Loucy (cell line): ENCODE results near the gene POMT1.

Source experiments
- H2AFZ ChIP-seq: fragments of 200-600 bp; sonication (generic); 2 replicates; pipeline ENCODE4 v1.6.0; 2016; ENCODE audit warnings: antibody characterized with exemption, mild to moderate bottlenecking, low read length, moderate library complexity
- H3F3A ChIP-seq: fragments of 200-600 bp; 2 replicates; pipeline ENCODE4 v1.6.0; 2016; ENCODE audit warnings: antibody characterized with exemption, low read depth, mild to moderate bottlenecking
- H3K27me3 ChIP-seq: fragments of 200-600 bp; sonication (generic); 2 replicates; pipeline ENCODE4 v1.6.1; 2014; ENCODE audit warnings: low read length, mild to moderate bottlenecking; ENCODE audit not compliant: insufficient read depth, poor library complexity, severe bottlenecking
- H3K36me3 ChIP-seq: fragments of 200-600 bp; sonication (generic); 2 replicates; pipeline ENCODE4 v1.6.1; 2016; ENCODE audit warnings: low read length; ENCODE audit not compliant: insufficient read depth
- H3K4me1 ChIP-seq: fragments of 200-600 bp; sonication (generic); 2 replicates; pipeline ENCODE4 v1.5.1; 2014; ENCODE audit warnings: low read length, mild to moderate bottlenecking; ENCODE audit not compliant: insufficient read depth, poor library complexity, severe bottlenecking
- H3K4me2 ChIP-seq: fragments of 200-600 bp; sonication (generic); 2 replicates; pipeline ENCODE4 v1.6.0; 2014; ENCODE audit warnings: antibody characterized with exemption, low read length, low read depth, mild to moderate bottlenecking; ENCODE audit not compliant: poor library complexity, severe bottlenecking
- H3K4me3 ChIP-seq: fragments of 200-600 bp; sonication (generic); 2 replicates; pipeline ENCODE4 v1.5.1; 2014; ENCODE audit warnings: low read length, mild to moderate bottlenecking, mixed read lengths; ENCODE audit not compliant: poor library complexity, severe bottlenecking
- H3K79me2 ChIP-seq: fragments of 200-600 bp; sonication (generic); 2 replicates; pipeline ENCODE4 v1.6.1; 2014; ENCODE audit warnings: low read length; ENCODE audit not compliant: insufficient read depth
- H3K9ac ChIP-seq: fragments of 200-600 bp; sonication (generic); 2 replicates; pipeline ENCODE4 v1.6.0; 2014; ENCODE audit warnings: mild to moderate bottlenecking, low read depth, low read length, moderate library complexity; ENCODE audit not compliant: poor library complexity, severe bottlenecking
- H3K9me2 ChIP-seq: fragments of 200-600 bp; sonication (generic); replicated peaks from 2 replicates; pipeline ENCODE4 v1.6.1; 2016; ENCODE audit warnings: low read depth, low read length, mixed read lengths
- H3K9me3 ChIP-seq: fragments of 200-600 bp; sonication (generic); 2 replicates; pipeline ENCODE4 v1.6.1; 2014; ENCODE audit warnings: mild to moderate bottlenecking, antibody characterized with exemption, low read length, low read depth; ENCODE audit not compliant: insufficient read depth
- H4K20me1 ChIP-seq: fragments of 200-600 bp; sonication (generic); 2 replicates; pipeline ENCODE4 v1.6.0; 2014; ENCODE audit warnings: antibody characterized with exemption, low read length, mild to moderate bottlenecking; ENCODE audit not compliant: insufficient read depth, poor library complexity, severe bottlenecking
- CTCF ChIP-seq: fragments of 200-600 bp; sonication (generic); conservative IDR thresholded peaks from 2 replicates; pipeline ENCODE4 v1.5.1; 2014; ENCODE audit warnings: mild to moderate bottlenecking, antibody characterized with exemption, low read length
- EZH2phosphoT487 ChIP-seq: fragments of 200-600 bp; IDR thresholded peaks from 2 replicates; pipeline ENCODE4 v1.6.1; 2018; ENCODE audit warnings: antibody characterized with exemption, mild to moderate bottlenecking, moderate library complexity, borderline replicate concordance

Gene POMT1

GRCh38 chr9:131485728-131486422 is 16.8 kb upstream of the POMT1 start:
- H4K20me1 ChIP-seq: peaks cover 6% of the 10 kb centered on the region
- no peak overlapping the region for H3K4me3 ChIP-seq
- no peak overlapping the region for H3K9ac ChIP-seq

DNA sequence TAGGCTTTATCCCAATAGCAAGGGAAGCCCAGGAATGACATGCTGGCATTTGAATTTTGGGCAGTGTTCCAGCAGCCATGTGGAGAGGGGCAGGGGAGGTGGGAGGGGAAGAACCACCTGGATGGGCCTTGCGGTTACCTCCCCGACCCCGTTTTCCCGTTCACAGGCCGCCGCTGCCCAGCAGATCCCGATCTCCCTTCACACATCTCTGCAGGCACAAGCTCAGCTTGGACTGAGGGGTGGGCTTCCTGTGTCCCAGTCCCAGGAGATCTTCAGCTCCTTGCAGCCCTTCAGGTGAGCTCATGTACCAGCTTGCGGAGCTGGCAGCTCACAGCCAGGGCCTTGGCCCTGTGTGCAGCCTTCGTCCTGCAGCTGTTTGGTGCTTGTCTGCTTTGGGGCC is 15.7 kb upstream of the POMT1 start:
- Histone ChIP-seq H3K9me2 (no peaks in the 10 kb centered on the region), H3K4me3 (no peak overlapping the region), H3K4me1 (no peaks in the 10 kb centered on the region), H3K36me3 (peaks cover 100% of the 10 kb centered on the region), H3K27me3 (no peaks in the 10 kb centered on the region), H3K4me2 (no peak overlapping the region), H3K79me2 (no peaks in the 10 kb centered on the region), H2AFZ (no peak overlapping the region), H3K9ac (no peak overlapping the region), H3K9me3 (no peaks in the 10 kb centered on the region), H3F3A (no peaks in the 10 kb centered on the region), H4K20me1 (peaks cover 6% of the 10 kb centered on the region)
- TF ChIP-seq EZH2phosphoT487 (no peak), CTCF (no peak)

More at GRCh38 chr9:131485728-131486422, 16.8 kb upstream of the POMT1 start:
- no peaks in the 10 kb centered on the region for H3K9me3 ChIP-seq
- TF ChIP-seq EZH2phosphoT487: no peak
- no peak for TF ChIP-seq CTCF
- H3K27me3 ChIP-seq: no peaks in the 10 kb centered on the region
- no peaks in the 10 kb centered on the region for H3F3A ChIP-seq
- peaks cover 97% of the 10 kb centered on the region; the same call in 1 of the 2 replicates for H3K36me3 ChIP-seq
- H2AFZ ChIP-seq: no peak overlapping the region
- H3K79me2 ChIP-seq: no peaks in the 10 kb centered on the region
- no peaks in the 10 kb centered on the region for H3K9me2 ChIP-seq
- no peak overlapping the region for H3K4me2 ChIP-seq
- H3K4me1 ChIP-seq: no peaks in the 10 kb centered on the region

DNA sequence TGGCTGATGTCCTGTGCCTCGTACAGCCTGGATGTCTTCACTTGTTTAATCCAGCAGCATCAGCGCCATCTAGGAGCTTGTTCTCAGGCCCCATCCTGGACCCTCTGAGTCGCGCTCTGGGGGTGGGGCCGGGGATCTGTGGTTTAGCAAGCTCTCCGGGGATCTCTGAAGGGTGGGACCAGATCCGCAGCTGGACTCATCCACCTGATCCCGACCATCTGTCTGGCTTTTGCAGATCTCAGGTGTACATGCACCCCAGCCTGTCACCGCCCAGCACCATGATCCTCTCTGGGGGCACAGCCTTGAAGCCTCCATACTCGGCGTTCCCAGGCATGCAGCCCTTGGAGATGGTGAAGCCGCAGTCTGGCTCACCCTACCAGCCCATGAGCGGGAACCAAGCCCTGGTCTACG is 15.1 kb upstream of the POMT1 start:
- Histone ChIP-seq H3K79me2 (no peaks in the 10 kb centered on the region), H3K27me3 (no peaks in the 10 kb centered on the region), H3F3A (no peaks in the 10 kb centered on the region), H3K36me3 (peaks cover 100% of the 10 kb centered on the region), H3K4me2 (no peak overlapping the region), H3K4me3 (no peak overlapping the region), H3K9ac (no peak overlapping the region), H3K9me3 (no peaks in the 10 kb centered on the region), H4K20me1 (peaks cover 6% of the 10 kb centered on the region), H2AFZ (no peak overlapping the region), H3K4me1 (no peaks in the 10 kb centered on the region), H3K9me2 (no peaks in the 10 kb centered on the region)
- no peak for TF ChIP-seq CTCF
- no peak for TF ChIP-seq EZH2phosphoT487
